Lower leg skin (tissue), 3 donors: ENCODE measurements around the gene LAMB4.

ENCODE experiments used
- CTCF ChIP-seq, 3 donors: fragments of 450-650 bp; IDR thresholded peaks; one replicate each; pipeline ENCODE4 v1.5.1; 2016; ENCODE audit warnings: antibody characterized with exemption in 3 of 3, mild to moderate bottlenecking in 3 of 3, moderate library complexity in 2 of 3
- POLR2A ChIP-seq, 2 donors: fragments of 450-650 bp; IDR thresholded peaks; one replicate each; pipeline ENCODE4 v1.6.1; 2016 to 2017; ENCODE audit warnings: antibody characterized with exemption in 2 of 2, mild to moderate bottlenecking in 1 of 2, moderate library complexity in 1 of 2

GRCh38 chr7:108128514-108128913 lies 1.6 kb downstream of the LAMB4 start:
- TF ChIP-seq CTCF (IDR thresholded peaks at IDR 0.05): no peak
- no peak for TF ChIP-seq POLR2A (IDR thresholded peaks at IDR 0.05)
